ENCODE data around the gene DIO1. TPM values are rescaled to one million over a fixed set of nuclear protein-coding genes. Genes with fewer than 3 reads are reported as not detected.

The DIO1 gene
- total RNA-seq, 1 donor from 2014 or later: not detected

GRCh38 chr1:53947172-53947907, 53.4 kb downstream of the DIO1 start:
- no peak for DNase-seq (ENCODE audit: low spot score in 2 of 2, unreplicated experiment in 2 of 2)
- Mint-ChIP-seq H3K36me3 (peaks cover 9% of the 10 kb centered on the region), H3K4me3 (peak overlapping the region; percentile 85), H3K27ac (peak overlapping the region; percentile 85), H3K4me1 (peaks cover 56% of the 10 kb centered on the region), H3K27me3 (ENCODE audit: low read depth) (no peaks in the 10 kb centered on the region), H3K9me3 (no peaks in the 10 kb centered on the region)
- TF ChIP-seq CTCF (IDR thresholded peaks at IDR 0.05; ENCODE audit: unreplicated experiment): no peak

GRCh38 chr1:53948291-53948690, 54.3 kb downstream of the DIO1 start:
- Mint-ChIP-seq H3K4me1 (peaks cover 58% of the 10 kb centered on the region), H3K36me3 (peaks cover 12% of the 10 kb centered on the region), H3K9me3 (no peaks in the 10 kb centered on the region), H3K27me3 (ENCODE audit: low read depth) (no peaks in the 10 kb centered on the region), H3K4me3 (peak overlapping the region; percentile 85), H3K27ac (peak overlapping the region; percentile 85)
- DNase-seq (ENCODE audit: low spot score in 2 of 2, unreplicated experiment in 2 of 2): no peak
- TF ChIP-seq CTCF (IDR thresholded peaks at IDR 0.05; ENCODE audit: unreplicated experiment): no peak

- Mint-ChIP-seq H3K27ac (peak overlapping the region; percentile 37), H3K4me1 (peaks cover 60% of the 10 kb centered on the region), H3K4me3 (no peak overlapping the region), H3K36me3 (peaks cover 16% of the 10 kb centered on the region), H3K9me3 (no peaks in the 10 kb centered on the region), H3K27me3 (ENCODE audit: low read depth) (no peaks in the 10 kb centered on the region)
- TF ChIP-seq CTCF (IDR thresholded peaks at IDR 0.05; ENCODE audit: unreplicated experiment): peak; percentile 56
- no peak for DNase-seq (ENCODE audit: low spot score in 2 of 2, unreplicated experiment in 2 of 2)
These were observed 55.3 kb downstream of the DIO1 start for GRCh38 chr1:53949023-53949990.

- TF ChIP-seq CTCF (IDR thresholded peaks at IDR 0.05; ENCODE audit: unreplicated experiment): no peak
- Mint-ChIP-seq H3K36me3 (peaks cover 16% of the 10 kb centered on the region), H3K4me1 (peaks cover 56% of the 10 kb centered on the region), H3K4me3 (no peak overlapping the region), H3K27me3 (ENCODE audit: low read depth) (no peaks in the 10 kb centered on the region), H3K27ac (peak overlapping the region; percentile 50), H3K9me3 (no peaks in the 10 kb centered on the region)
- DNase-seq (ENCODE audit: low spot score in 2 of 2, unreplicated experiment in 2 of 2): no peak
These were observed 57.7 kb downstream of the DIO1 start for GRCh38 chr1:53951697-53952096.

- no peaks in the 10 kb centered on the region for H3K9me3 Mint-ChIP-seq
- no peak for TF ChIP-seq CTCF (IDR thresholded peaks at IDR 0.05; ENCODE audit: unreplicated experiment)
- peaks cover 16% of the 10 kb centered on the region for H3K36me3 Mint-ChIP-seq
- peak overlapping the region; percentile 59 for H3K27ac Mint-ChIP-seq
- H3K4me3 Mint-ChIP-seq: no peak overlapping the region
- DNase-seq (ENCODE audit: low spot score in 2 of 2, unreplicated experiment in 2 of 2): no peak
- peaks cover 44% of the 10 kb centered on the region for H3K4me1 Mint-ChIP-seq
- no peaks in the 10 kb centered on the region for H3K27me3 Mint-ChIP-seq (ENCODE audit: low read depth)
These were observed 60.1 kb downstream of the DIO1 start for GRCh38 chr1:53954128-53954527.
